ENCODE measurements around the gene PHF11. TPM values are rescaled to one million over a fixed set of nuclear protein-coding genes. Genes with fewer than 3 reads are reported as not detected.

The PHF11 gene
- total RNA-seq, 4 donors from 2014 or later = 26.1 to 86.5 (median 35.3) TPM

- no peak for DNase-seq (ENCODE audit: low spot score in 2 of 2)
- no peak overlapping the region for H3K4me3 ChIP-seq
- no peaks in the 10 kb centered on the region for H3K9me3 ChIP-seq
- H3K36me3 ChIP-seq = no peaks in the 10 kb centered on the region
- H3K27ac ChIP-seq = no peak overlapping the region
- no peaks in the 10 kb centered on the region for H3K27me3 ChIP-seq
- H3K4me1 ChIP-seq = peaks cover 15% of the 10 kb centered on the region
- WGBS = 88% methylated on average over 8 of the region's 8 CpGs
- no peak for TF ChIP-seq EP300 (IDR thresholded peaks at IDR 0.05)
- no peak for TF ChIP-seq POLR2A (IDR thresholded peaks at IDR 0.05)
- no peak for TF ChIP-seq POLR2AphosphoS5 (IDR thresholded peaks at IDR 0.05)
- TF ChIP-seq CTCF (IDR thresholded peaks at IDR 0.05) = no peak
These were observed 75.8 kb downstream of the PHF11 start for GRCh38 chr13:49571299-49572240.

Other genes with a start within 250 kb of the PHF11 start
- 1 to 10 TPM; 1.2 to 4.2 (median 3.1) TPM for gene CDADC1, start 248.0 kb upstream of the PHF11 start, total RNA-seq
- gene CAB39L, start 51.9 kb upstream of the PHF11 start, total RNA-seq = 10 to 100 TPM; 17.8 to 45.1 (median 28.6) TPM
- 10 to 100 TPM in 2 of 4 donors, 1 to 10 TPM in 2; 5.3 to 19.8 (median 11.0) TPM for gene SETDB2, start 51.7 kb upstream of the PHF11 start, total RNA-seq
- gene RCBTB1, start 89.6 kb downstream of the PHF11 start, total RNA-seq = 10 to 100 TPM in 2 of 4 donors, 1 to 10 TPM in 2; 8.2 to 11.1 (median 10.2) TPM
- under 1 TPM; 0.16 to 0.55 (median 0.28) TPM for gene ARL11, start 132.6 kb downstream of the PHF11 start, total RNA-seq
- 100 to 1,000 TPM in 2 of 4 donors, 10 to 100 TPM in 2; 38.2 to 130 (median 87.0) TPM for gene EBPL, start 195.5 kb downstream of the PHF11 start, total RNA-seq

Data from suprapubic skin (tissue), 4 donors.